SU-DHL-6 (cell line): Measurements from ENCODE around the gene TTC39C.
A peak's percentile ranks its signal among the peaks of the same experiment; 100 is the strongest.

Source experiments
- H2AFZ ChIP-seq: fragments of 200-600 bp; sonication (generic); 2 replicates; pipeline ENCODE4 v1.6.1; 2014; ENCODE audit warnings: low read depth, mild to moderate bottlenecking, moderate library complexity, mixed read lengths, antibody characterized with exemption, low read length; ENCODE audit not compliant: severe bottlenecking
- H3F3A ChIP-seq: fragments of 200-600 bp; shearing (Covaris generic); 2 replicates; pipeline ENCODE4 v1.6.0; 2016; ENCODE audit warnings: antibody characterized with exemption, mild to moderate bottlenecking; ENCODE audit not compliant: insufficient read depth
- H3K27ac ChIP-seq: fragments of 200-600 bp; sonication (generic); 2 replicates; pipeline ENCODE4 v1.5.1; 2016; ENCODE audit warnings: low read depth, mild to moderate bottlenecking, low read length, moderate library complexity, mixed read lengths
- H3K27me3 ChIP-seq: fragments of 200-600 bp; sonication (generic), shearing (Covaris generic); 2 replicates; pipeline ENCODE4 v1.6.0; 2014; ENCODE audit warnings: mild to moderate bottlenecking, low read length
- H3K36me3 ChIP-seq: fragments of 200-600 bp; sonication (generic); 2 replicates; pipeline ENCODE4 v1.6.1; 2014; ENCODE audit warnings: mild to moderate bottlenecking, low read length, mixed read lengths
- H3K4me2 ChIP-seq: fragments of 300-600, 200-600 bp; shearing (Covaris generic), sonication (generic); 2 replicates; pipeline ENCODE4 v1.6.0; 2014; ENCODE audit warnings: low read length, low read depth, mild to moderate bottlenecking; ENCODE audit not compliant: poor library complexity, severe bottlenecking
- H3K4me3 ChIP-seq: fragments of 200-600 bp; sonication (generic); 2 replicates; pipeline ENCODE4 v1.5.1; 2014; ENCODE audit warnings: antibody characterized with exemption, low read length, mild to moderate bottlenecking, mixed read lengths; ENCODE audit not compliant: insufficient read depth, poor library complexity, severe bottlenecking
- H3K79me2 ChIP-seq: fragments of 200-600 bp; sonication (generic); 2 replicates; pipeline ENCODE4 v1.6.1; 2014; ENCODE audit warnings: mild to moderate bottlenecking, low read length, moderate library complexity; ENCODE audit not compliant: insufficient read depth
- H3K9ac ChIP-seq: fragments of 200-600 bp; sonication (generic); 2 replicates; pipeline ENCODE4 v1.7.0; 2014; ENCODE audit warnings: mild to moderate bottlenecking, low read length
- H3K9me2 ChIP-seq: fragments of 200-600 bp; sonication (generic); replicated peaks from 2 replicates; pipeline ENCODE4 v1.6.1; 2014; ENCODE audit warnings: low read length; ENCODE audit not compliant: insufficient read depth
- H3K9me3 ChIP-seq: fragments of 200-600 bp; sonication (generic); 2 replicates; pipeline ENCODE4 v1.6.1; 2014; ENCODE audit warnings: low read length, mixed read lengths; ENCODE audit not compliant: insufficient read depth
- H4K20me1 ChIP-seq: fragments of 200-600 bp; sonication (generic); 2 replicates; pipeline ENCODE4 v1.6.1; 2014; ENCODE audit warnings: low read depth, mild to moderate bottlenecking, antibody characterized with exemption, low read length, moderate library complexity, mixed read lengths
- EZH2phosphoT487 ChIP-seq: fragments of 200-600 bp; sonication (generic), shearing (Covaris generic); conservative IDR thresholded peaks from 2 replicates; pipeline ENCODE4 v1.6.1; 2018; ENCODE audit warnings: mild to moderate bottlenecking, antibody characterized with exemption, low read length, moderate library complexity, mixed read lengths
- TF ChIP-seq, protein P1 (sequence below): fragments of 200-600 bp; sonication (generic); IDR thresholded peaks from one replicate; pipeline ENCODE4 v1.5.1; 2017; ENCODE audit warnings: antibody characterized with exemption, mild to moderate bottlenecking, low read length, moderate library complexity; ENCODE audit not compliant: insufficient read depth, poor library complexity, severe bottlenecking

The TTC39C gene

DNA sequence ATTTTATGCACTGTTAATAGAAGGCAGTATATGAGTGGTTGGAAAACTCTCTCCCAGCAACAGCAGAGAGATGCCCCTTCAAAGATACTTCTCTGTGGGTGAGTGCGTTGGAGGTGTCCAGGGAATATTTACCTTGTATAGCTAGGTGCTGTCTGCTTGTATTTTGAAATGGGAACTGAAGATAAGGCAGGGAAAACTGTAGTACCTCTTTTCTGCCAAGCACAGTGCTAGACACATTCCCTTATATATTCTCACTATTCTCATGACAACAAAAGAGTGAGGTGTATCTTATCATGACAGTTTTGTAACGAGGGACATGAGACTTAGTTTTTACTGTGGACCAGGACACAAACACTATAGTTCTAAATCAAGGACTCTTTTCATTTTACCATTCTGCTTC is 2.1 kb downstream of the TTC39C start:
- no peaks in the 10 kb centered on the region for H3K36me3 ChIP-seq
- H3K9ac ChIP-seq = no peak overlapping the region
- H3K9me2 ChIP-seq = no peaks in the 10 kb centered on the region
- TF ChIP-seq, protein P1, sequence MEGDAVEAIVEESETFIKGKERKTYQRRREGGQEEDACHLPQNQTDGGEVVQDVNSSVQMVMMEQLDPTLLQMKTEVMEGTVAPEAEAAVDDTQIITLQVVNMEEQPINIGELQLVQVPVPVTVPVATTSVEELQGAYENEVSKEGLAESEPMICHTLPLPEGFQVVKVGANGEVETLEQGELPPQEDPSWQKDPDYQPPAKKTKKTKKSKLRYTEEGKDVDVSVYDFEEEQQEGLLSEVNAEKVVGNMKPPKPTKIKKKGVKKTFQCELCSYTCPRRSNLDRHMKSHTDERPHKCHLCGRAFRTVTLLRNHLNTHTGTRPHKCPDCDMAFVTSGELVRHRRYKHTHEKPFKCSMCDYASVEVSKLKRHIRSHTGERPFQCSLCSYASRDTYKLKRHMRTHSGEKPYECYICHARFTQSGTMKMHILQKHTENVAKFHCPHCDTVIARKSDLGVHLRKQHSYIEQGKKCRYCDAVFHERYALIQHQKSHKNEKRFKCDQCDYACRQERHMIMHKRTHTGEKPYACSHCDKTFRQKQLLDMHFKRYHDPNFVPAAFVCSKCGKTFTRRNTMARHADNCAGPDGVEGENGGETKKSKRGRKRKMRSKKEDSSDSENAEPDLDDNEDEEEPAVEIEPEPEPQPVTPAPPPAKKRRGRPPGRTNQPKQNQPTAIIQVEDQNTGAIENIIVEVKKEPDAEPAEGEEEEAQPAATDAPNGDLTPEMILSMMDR = no peak
- TF ChIP-seq EZH2phosphoT487 = no peak
- no peak overlapping the region for H3K4me3 ChIP-seq
- peaks cover 10% of the 10 kb centered on the region; the same call in 1 of the 2 replicates for H4K20me1 ChIP-seq
- peaks cover 31% of the 10 kb centered on the region for H3F3A ChIP-seq
- no peak overlapping the region for H3K27ac ChIP-seq
- no peak overlapping the region for H3K4me2 ChIP-seq
- no peaks in the 10 kb centered on the region for H3K79me2 ChIP-seq
- H3K9me3 ChIP-seq = no peaks in the 10 kb centered on the region
- H2AFZ ChIP-seq = no peak overlapping the region
- no peaks in the 10 kb centered on the region for H3K27me3 ChIP-seq

- Histone ChIP-seq H3K9ac (no peak overlapping the region), H2AFZ (no peak overlapping the region), H3K36me3 (no peaks in the 10 kb centered on the region), H3K27me3 (no peaks in the 10 kb centered on the region), H3K9me2 (no peaks in the 10 kb centered on the region), H4K20me1 (peaks cover 10% of the 10 kb centered on the region; the same call in 1 of the 2 replicates), H3K9me3 (no peaks in the 10 kb centered on the region), H3K79me2 (no peaks in the 10 kb centered on the region), H3K27ac (no peak overlapping the region), H3K4me3 (no peak overlapping the region), H3K4me2 (no peak overlapping the region), H3F3A (peaks cover 26% of the 10 kb centered on the region)
- TF ChIP-seq EZH2phosphoT487 = no peak
- TF ChIP-seq, protein P1 = no peak
Measured at GRCh38 chr18:24018299-24018886, 3.8 kb downstream of the TTC39C start.

- Histone ChIP-seq H3K36me3 (no peaks in the 10 kb centered on the region), H3K79me2 (no peaks in the 10 kb centered on the region)
- no peak for TF ChIP-seq EZH2phosphoT487
- TF ChIP-seq, protein P1 = no peak
Measured at GRCh38 chr18:24019641-24020331, 5.2 kb downstream of the TTC39C start.

More at GRCh38 chr18:24019641-24020331, 5.2 kb downstream of the TTC39C start:
- no peaks in the 10 kb centered on the region for H3K9me2 ChIP-seq
- H3K4me2 ChIP-seq = peak overlapping the region; percentile 45
- H2AFZ ChIP-seq = no peak overlapping the region
- peaks cover 10% of the 10 kb centered on the region; the same call in 1 of the 2 replicates for H4K20me1 ChIP-seq
- no peaks in the 10 kb centered on the region for H3K9me3 ChIP-seq
- 0 out of 2 replicates have a peak overlapping the region, but pooled peaks have one; percentile 14 for H3K27ac ChIP-seq
- no peaks in the 10 kb centered on the region for H3K27me3 ChIP-seq
- peaks cover 21% of the 10 kb centered on the region for H3F3A ChIP-seq
- no peak overlapping the region for H3K9ac ChIP-seq
- H3K4me3 ChIP-seq = peak overlapping the region; percentile 7
